NCI-H82 treated with DMSO at 0.1 percent for 48 hours (cell line): ENCODE measurements around the gene ZPBP2.
"Not testable (repeated sequence)": the region's sequence is repeated elsewhere in the genome, so short reads cannot be mapped to it uniquely, and the experiment has no call there.

Experiments used
- DNase-seq: peaks from one replicate; lab custom pipeline; 2025; ENCODE audit not compliant: unreplicated experiment; lab: John Stamatoyannopoulos, UW

Gene ZPBP2

GRCh38 chr17:39854909-39855308, 13.1 kb upstream of the ZPBP2 start:
- no peak for DNase-seq

GRCh38 chr17:39855911-39856649, 11.9 kb upstream of the ZPBP2 start:
- DNase-seq = not testable (repeated sequence)

- no peak for DNase-seq
Observed at GRCh38 chr17:39861235-39861634, 6.8 kb upstream of the ZPBP2 start.

- DNase-seq = no peak
Observed at GRCh38 chr17:39863244-39863917, 4.6 kb upstream of the ZPBP2 start.

- no peak for DNase-seq
Observed at GRCh38 chr17:39863918-39864746, 3.9 kb upstream of the ZPBP2 start, which contains the start of gene IKZF3. Gene IKZF3, minus strand, starts transcription at chr17:39864312. Its CDS starts 186 bp downstream, at chr17:39864126.

GRCh38 chr17:39866013-39866730, 1.8 kb upstream of the ZPBP2 start:
- DNase-seq = no peak

GRCh38 chr17:39867084-39867879, 720 bp upstream of the ZPBP2 start:
- no peak for DNase-seq

- DNase-seq = no peak
Observed at GRCh38 chr17:39868554-39868942, 546 bp downstream of the ZPBP2 start.

GRCh38 chr17:39870776-39871175, 2.8 kb downstream of the ZPBP2 start:
- no peak for DNase-seq

GRCh38 chr17:39871801-39872200, 3.8 kb downstream of the ZPBP2 start:
- DNase-seq = no peak

GRCh38 chr17:39872751-39873150, 4.7 kb downstream of the ZPBP2 start:
- DNase-seq = no peak

- DNase-seq = not testable (repeated sequence)
Observed at GRCh38 chr17:39886102-39886501, 18.1 kb downstream of the ZPBP2 start.

- no peak for DNase-seq
Observed at GRCh38 chr17:39887078-39887477, 19.1 kb downstream of the ZPBP2 start.

- DNase-seq = no peak
Observed at GRCh38 chr17:39889200-39889599, 21.2 kb downstream of the ZPBP2 start.

GRCh38 chr17:39894681-39895376, 26.8 kb downstream of the ZPBP2 start:
- DNase-seq = no peak

GRCh38 chr17:39898088-39898487, 30.1 kb downstream of the ZPBP2 start:
- DNase-seq = no peak

- DNase-seq = no peak
Observed at GRCh38 chr17:39899215-39899614, 31.2 kb downstream of the ZPBP2 start.

GRCh38 chr17:39902027-39902426, 34.0 kb downstream of the ZPBP2 start:
- not testable (repeated sequence) for DNase-seq

- DNase-seq = no peak
Observed at GRCh38 chr17:39903158-39903884, 35.3 kb downstream of the ZPBP2 start.
